ENCODE results near the gene TRIM5.

The TRIM5 gene

GRCh38 chr11:5674391-5674790 is 10.5 kb downstream of the TRIM5 start:
- no peak for DNase-seq (ENCODE audit: low read depth)
- in situ Hi-C loops (cut with HindIII; ENCODE audit: low sequenced_read_pairs), result no loop called here
- TF ChIP-seq CTCF (IDR thresholded peaks at IDR 0.05; ENCODE audit: low read depth, low read length, missing control alignments), result no peak
- H3K4me3 ChIP-seq (ENCODE audit: low read depth, low read length), result no peak overlapping the region

- DNase-seq (ENCODE audit: low read depth), result no peak
- in situ Hi-C loops (cut with HindIII; ENCODE audit: low sequenced_read_pairs), result no loop called here
- no peak for TF ChIP-seq CTCF (IDR thresholded peaks at IDR 0.05; ENCODE audit: low read depth, low read length, missing control alignments)
- no peak overlapping the region for H3K4me3 ChIP-seq (ENCODE audit: low read depth, low read length)
Observed at GRCh38 chr11:5671831-5672230, 13.0 kb downstream of the TRIM5 start.

GRCh38 chr11:5666402-5666793 is 18.5 kb downstream of the TRIM5 start:
- in situ Hi-C loops (cut with HindIII; ENCODE audit: low sequenced_read_pairs), result no loop called here
- no peak overlapping the region for H3K4me3 ChIP-seq (ENCODE audit: low read depth, low read length)
- DNase-seq (ENCODE audit: low read depth), result peak; percentile 13
- TF ChIP-seq CTCF (IDR thresholded peaks at IDR 0.05; ENCODE audit: low read depth, low read length, missing control alignments), result no peak

- in situ Hi-C loops (cut with HindIII; ENCODE audit: low sequenced_read_pairs), result no loop called here
- TF ChIP-seq CTCF (IDR thresholded peaks at IDR 0.05; ENCODE audit: low read depth, low read length, missing control alignments), result no peak
- no peak overlapping the region for H3K4me3 ChIP-seq (ENCODE audit: low read depth, low read length)
- DNase-seq (ENCODE audit: low read depth), result no peak
Observed at GRCh38 chr11:5665746-5666401, 19.0 kb downstream of the TRIM5 start.

GRCh38 chr11:5665051-5665570 is 19.8 kb downstream of the TRIM5 start:
- H3K4me3 ChIP-seq (ENCODE audit: low read depth, low read length), result no peak overlapping the region
- in situ Hi-C loops (cut with HindIII; ENCODE audit: low sequenced_read_pairs), result no loop called here
- no peak for TF ChIP-seq CTCF (IDR thresholded peaks at IDR 0.05; ENCODE audit: low read depth, low read length, missing control alignments)

GRCh38 chr11:5663511-5663910 is 21.4 kb downstream of the TRIM5 start:
- TF ChIP-seq CTCF (IDR thresholded peaks at IDR 0.05; ENCODE audit: low read depth, low read length, missing control alignments), result no peak
- no peak for DNase-seq (ENCODE audit: low read depth)
- in situ Hi-C loops (cut with HindIII; ENCODE audit: low sequenced_read_pairs), result no loop called here
- no peak overlapping the region for H3K4me3 ChIP-seq (ENCODE audit: low read depth, low read length)

More at GRCh38 chr11:5665051-5665570, 19.8 kb downstream of the TRIM5 start:
- no peak for DNase-seq (ENCODE audit: low read depth)
